Measurements from ENCODE around the gene SETD3.

- no peak for TF ChIP-seq EGR1 (IDR thresholded peaks at IDR 0.05)
- TF ChIP-seq MAX (IDR thresholded peaks at IDR 0.05): no peak
Observed at GRCh38 chr14:99468081-99468480, 12.6 kb downstream of the SETD3 start.

Measured in Ishikawa (cell line).